GM21390 (cell line): ENCODE measurements around the gene CLCN4.

ENCODE experiments used
- ATAC-seq: cut with Tn5 transposase; IDR thresholded peaks from one replicate; pipeline ENCODE4 v1.9.1; 2021; ENCODE audit not compliant: unreplicated experiment

The CLCN4 gene

DNA sequence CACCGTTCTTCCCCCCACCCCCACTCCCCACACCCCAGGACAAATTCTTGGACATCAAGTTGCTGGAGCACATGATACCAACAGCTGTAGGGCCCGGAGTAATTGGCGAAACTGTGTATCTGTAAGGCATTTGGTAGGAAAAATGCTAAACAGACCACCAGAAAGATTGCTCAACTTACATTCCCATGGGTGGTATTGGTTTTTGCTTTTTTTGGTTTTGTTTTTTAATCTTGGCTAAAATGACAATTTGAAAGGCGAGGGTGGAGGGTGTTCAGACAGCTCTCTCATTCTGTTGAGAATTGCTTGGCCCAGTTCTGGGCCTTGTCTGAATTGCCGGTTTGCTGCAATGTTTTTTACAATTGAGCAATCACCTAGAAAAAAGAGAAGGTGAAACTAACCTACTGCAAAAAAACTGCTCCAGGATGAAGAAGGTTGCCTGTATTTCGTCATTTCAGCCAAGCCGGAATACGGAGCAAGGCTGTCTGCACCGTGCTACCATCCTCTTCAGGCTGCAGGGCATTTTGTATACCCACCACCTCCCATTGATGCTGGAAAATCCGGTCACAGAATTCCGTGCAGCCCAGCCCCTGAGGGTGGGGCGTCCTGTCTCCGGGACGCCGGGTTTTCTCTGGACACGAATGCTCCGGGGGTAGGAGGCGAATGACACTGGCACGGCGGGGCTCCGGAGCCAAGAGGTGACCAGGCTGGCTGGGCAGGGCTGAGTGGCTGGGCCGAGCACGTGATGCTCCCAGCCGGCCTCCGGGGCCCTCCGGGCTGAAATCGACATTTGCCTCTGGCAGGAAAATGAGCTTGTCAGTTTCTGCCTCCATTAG, at the start of gene CLCN4:
Gene CLCN4, plus strand, starts transcription at position 777 of the 833 bp plus-strand sequence. CDS start 28,058 bp downstream, outside the sequence.
- ATAC-seq: peak; percentile 73

GRCh38 chrX:10107483-10107882, 49.3 kb upstream of the CLCN4 start:
- no peak for ATAC-seq

- no peak for ATAC-seq
These were observed 48.5 kb upstream of the CLCN4 start for GRCh38 chrX:10108288-10108687.

DNA sequence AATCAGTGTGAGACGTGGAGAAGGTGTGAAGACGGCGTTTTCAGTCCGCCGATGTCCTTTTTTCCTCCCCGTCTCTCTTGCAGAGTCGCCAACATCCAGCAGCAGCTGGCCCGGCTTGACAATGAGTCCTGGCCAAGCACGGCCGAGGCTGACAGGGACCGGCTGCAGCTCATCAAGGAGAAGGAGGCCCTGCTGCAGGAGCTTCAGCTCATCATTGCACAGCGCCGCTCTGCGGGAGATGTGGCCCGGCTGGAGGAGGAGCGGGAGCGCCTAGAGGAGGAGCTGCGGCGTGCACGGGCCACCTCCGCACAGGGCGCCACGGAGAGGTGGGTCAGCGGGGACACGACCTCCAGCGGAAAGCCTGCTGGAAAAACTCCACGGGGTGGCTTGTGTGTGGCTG, 47.1 kb upstream of the CLCN4 start:
- ATAC-seq: no peak

GRCh38 chrX:10110316-10110935, 46.3 kb upstream of the CLCN4 start:
- no peak for ATAC-seq

GRCh38 chrX:10110984-10111363, 45.8 kb upstream of the CLCN4 start:
- ATAC-seq: peak; percentile 44

DNA sequence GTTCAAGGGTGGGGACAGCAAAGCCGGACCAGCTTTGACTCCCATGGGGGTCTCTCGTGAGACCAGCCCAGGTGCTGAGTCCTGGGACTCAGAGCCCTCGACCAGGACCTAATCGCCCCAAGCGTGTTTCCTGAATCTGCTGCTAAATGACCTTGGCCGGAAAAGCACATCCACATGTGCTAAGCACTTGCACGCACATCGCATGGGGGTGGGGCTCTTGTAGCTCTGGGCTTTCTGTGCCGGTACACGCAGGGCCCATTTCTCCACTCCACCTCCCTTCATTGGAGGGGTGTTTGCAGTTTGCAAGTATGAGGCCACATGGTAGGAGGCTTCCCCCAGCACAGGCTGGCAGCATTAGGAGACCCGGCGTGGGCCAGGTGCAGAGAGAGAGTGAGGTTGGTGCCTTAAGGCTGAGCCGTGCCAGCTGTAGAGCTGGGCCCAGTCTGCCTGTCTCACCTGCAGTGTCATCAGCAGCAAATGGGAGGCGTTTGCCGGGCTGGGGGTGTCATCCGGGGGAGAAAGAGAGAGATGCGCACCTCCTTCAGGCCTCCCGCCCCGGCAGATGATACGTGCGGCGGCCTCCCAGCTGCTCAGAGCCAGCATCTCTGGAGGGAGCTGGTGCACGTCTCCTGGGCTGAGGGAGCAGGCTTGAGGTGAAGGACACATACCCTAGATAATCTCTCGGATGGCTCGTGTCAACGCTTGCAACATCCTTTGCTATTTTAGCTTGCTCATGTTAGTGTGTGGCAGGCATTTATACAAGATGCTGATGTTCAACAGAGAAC, 45.2 kb upstream of the CLCN4 start:
- ATAC-seq: peak; percentile 43

GRCh38 chrX:10112510-10112909, 44.3 kb upstream of the CLCN4 start:
- ATAC-seq: peak; percentile 31

DNA sequence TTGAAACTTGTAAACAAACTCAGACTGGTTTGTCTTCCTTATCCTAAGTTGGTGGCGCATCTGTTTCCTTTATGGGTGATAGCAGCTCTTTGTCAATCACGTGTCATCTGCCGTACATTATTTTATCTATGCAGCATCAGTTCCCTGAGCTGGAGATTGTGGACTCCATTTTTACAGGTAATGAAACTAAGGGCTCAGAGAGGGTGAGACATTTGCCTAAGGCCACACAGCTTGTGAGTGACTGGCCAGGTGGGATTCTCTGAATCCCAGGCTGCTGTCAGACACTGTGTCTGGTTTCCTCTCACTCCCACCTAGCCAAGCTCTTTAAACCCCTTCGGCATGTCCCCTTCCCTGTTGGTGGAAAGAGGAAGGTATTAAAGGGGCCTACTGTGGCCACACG, 41.7 kb upstream of the CLCN4 start:
- ATAC-seq: no peak

- no peak for ATAC-seq
These were observed 39.5 kb upstream of the CLCN4 start for GRCh38 chrX:10117301-10117700.

DNA sequence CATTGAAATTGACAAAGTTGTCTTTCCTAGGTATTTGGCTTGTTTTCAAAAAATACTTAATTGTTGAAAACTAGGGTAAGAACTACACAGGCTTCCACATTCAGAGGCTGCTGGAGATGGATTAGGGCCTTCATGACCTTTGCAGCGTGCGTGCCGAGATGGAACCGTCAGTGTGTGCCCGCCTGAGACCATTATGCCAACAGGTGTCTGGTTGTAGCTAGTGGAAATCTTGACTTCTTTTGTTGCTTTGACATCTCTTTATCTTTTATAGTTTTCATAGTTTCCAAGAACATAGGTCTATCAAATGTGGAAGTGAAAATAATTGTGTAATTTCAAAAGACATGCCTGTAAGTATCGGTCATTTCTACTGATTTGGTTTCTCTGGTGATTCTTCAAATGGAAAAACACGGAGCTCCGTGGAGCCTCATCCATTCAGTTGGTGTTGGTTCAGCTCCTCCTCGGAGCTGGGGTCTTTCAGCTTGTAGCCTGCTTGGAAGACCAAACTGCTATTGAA, 38.9 kb upstream of the CLCN4 start:
- no peak for ATAC-seq

- ATAC-seq: no peak
These were observed 38.2 kb upstream of the CLCN4 start for GRCh38 chrX:10118530-10118929.

GRCh38 chrX:10119399-10119990, 37.3 kb upstream of the CLCN4 start:
- ATAC-seq: no peak

- no peak for ATAC-seq
These were observed 36.4 kb upstream of the CLCN4 start for GRCh38 chrX:10120331-10120730.

GRCh38 chrX:10120828-10121227, 35.9 kb upstream of the CLCN4 start:
- no peak for ATAC-seq

DNA sequence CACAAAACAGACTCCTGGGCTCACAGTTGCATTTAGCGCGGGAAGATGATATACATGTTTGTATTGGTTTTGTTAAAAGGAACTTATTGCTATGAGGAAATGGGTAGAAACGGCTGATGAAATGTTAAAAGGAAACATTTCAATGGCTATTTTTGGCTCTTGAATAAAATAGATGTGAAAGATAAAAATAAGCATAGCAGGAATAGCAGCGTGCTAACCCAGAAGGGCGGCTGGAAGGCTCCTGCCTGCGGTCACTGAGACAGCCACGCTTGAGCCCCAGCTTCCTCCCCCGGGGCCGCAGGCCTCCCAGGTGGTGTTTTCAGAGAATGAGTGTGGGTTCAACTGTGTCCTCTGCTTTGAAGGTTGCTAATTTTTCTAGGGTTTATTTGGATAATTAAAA, 35.0 kb upstream of the CLCN4 start:
- ATAC-seq: peak; percentile 86

DNA sequence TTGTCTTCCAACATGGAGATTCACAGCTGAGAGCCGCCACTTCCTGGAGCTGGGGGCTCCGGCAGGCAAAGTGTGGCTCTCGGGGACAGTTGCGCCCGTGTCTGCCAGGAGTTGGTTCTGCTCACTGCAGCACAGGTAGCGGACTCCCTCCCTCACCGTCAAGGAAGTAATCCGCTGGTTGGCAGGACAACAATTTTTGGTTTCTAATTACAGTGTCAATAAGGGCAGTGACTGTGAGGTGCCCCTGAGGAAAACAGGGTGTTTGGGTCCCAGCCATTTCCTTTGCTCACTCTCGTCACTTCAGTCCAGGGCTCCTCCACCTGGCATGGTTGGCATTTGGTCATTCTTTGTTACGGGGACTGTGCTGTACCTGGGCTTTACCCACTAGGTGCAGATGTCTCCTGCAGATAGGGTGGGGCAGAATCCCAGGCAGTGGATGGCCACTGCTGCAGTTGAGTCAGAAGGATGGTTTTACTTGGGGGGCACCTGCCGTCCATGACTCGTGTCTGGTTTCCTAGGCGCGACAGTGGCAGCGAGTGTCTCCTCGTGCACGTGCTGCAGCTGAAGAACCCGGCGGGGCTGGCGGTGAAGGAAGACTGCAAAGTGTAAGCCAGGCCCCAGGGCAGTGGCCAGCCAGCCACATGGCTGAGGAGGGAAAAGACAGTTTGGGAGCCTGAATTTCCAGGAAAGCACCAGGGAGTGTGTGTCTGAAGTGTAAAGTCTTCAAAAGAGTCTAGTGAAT, 32.1 kb upstream of the CLCN4 start:
- no peak for ATAC-seq

- ATAC-seq: no peak
These were observed 31.5 kb upstream of the CLCN4 start for GRCh38 chrX:10125248-10125615.

DNA sequence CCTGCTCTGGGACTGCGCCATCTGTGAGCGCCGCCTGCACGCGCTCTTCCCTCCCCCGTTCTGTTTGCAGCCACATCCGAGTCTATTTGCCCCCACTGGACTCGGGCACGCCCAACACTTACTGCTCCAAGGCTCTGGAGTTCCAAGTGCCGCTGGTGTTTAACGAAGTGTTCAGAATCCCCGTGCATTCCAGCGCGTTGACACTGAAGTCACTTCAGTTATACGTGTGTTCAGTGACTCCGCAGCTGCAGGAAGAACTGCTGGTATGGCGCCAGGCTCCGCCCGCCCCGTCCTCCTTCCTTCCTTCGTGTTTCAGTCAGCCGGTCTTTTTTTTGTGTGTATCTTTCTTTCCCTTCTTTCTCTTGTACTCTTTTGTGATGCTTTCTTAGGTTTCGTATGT, 30.7 kb upstream of the CLCN4 start:
- ATAC-seq: no peak

DNA sequence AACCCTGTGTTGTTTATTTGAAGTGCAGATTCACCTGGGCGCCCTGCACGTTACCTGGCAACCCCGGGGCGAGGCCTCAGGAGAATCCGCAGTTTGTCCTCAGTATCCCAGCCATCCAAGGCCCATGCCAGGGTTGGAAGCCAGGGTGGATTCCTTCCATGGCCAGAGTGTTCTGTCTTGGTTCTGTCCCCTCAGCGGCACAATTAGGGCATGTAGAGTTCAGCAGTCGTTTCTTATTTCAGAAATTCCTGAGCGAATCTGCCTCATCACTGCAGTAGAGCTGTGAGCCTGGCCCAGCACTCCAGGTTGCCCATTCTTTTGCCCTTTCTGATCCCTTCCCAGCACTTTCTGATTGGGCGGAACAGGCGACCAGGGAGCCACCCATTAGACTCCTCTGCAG, 29.9 kb upstream of the CLCN4 start:
- ATAC-seq: no peak

DNA sequence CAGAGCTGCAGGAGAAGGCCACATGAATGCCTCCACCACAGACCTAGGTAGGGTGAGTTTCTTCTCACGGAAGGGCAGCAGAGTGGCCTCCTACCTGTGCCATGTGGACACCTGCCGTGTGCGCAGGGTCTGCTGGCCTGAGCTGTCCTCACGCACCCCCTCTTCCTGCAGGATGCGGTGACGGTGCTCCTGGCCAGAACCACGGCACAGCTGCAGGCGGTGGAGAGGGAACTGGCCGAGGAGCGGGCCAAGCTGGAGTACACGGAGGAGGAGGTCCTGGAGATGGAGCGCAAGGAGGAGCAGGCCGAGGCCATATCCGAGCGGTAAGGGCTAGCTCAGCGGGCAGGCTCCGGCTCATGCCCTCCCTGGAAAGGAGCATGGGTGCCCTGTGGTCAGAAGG, 28.4 kb upstream of the CLCN4 start:
- no peak for ATAC-seq
